Mesodermal cell (in vitro differentiated cells): ENCODE results near the gene MGLL.

Source experiments
- H3K27ac ChIP-seq: 2 replicates; pipeline ENCODE4 v1.7.0; 2013; ENCODE audit warnings: mild to moderate bottlenecking, low read depth, low read length, moderate library complexity; ENCODE audit not compliant: severe bottlenecking
- H3K36me3 ChIP-seq: 2 replicates; pipeline ENCODE4 v1.7.1; 2013; ENCODE audit warnings: mild to moderate bottlenecking, low read length, moderate library complexity; ENCODE audit not compliant: control insufficient read depth, insufficient read depth
- H3K4me1 ChIP-seq: one replicate; pipeline ENCODE4 v1.7.1; 2013; ENCODE audit warnings: mild to moderate bottlenecking, low read length; ENCODE audit not compliant: insufficient read depth, control insufficient read depth, poor library complexity, severe bottlenecking
- H3K4me3 ChIP-seq: 2 replicates; pipeline ENCODE4 v1.7.0; 2013; ENCODE audit warnings: low read length, control low read depth, mild to moderate bottlenecking; ENCODE audit not compliant: insufficient read depth, poor library complexity, severe bottlenecking; ENCODE audit errors: extremely low read depth
- H3K9me3 ChIP-seq: 2 replicates; pipeline ENCODE4 v1.7.1; 2013; ENCODE audit warnings: mild to moderate bottlenecking, low read length, moderate library complexity; ENCODE audit not compliant: control insufficient read depth
- WGBS, 2 experiments: methylation state at CpG; one replicate each; pipeline ENCODE4 v1.1.5; 2013; ENCODE audit warnings: missing lambda C conversion rate in 2 of 2; ENCODE audit not compliant: insufficient coverage in 2 of 2; 5-methylcytosine and 5-hydroxymethylcytosine counted together

Gene MGLL

DNA sequence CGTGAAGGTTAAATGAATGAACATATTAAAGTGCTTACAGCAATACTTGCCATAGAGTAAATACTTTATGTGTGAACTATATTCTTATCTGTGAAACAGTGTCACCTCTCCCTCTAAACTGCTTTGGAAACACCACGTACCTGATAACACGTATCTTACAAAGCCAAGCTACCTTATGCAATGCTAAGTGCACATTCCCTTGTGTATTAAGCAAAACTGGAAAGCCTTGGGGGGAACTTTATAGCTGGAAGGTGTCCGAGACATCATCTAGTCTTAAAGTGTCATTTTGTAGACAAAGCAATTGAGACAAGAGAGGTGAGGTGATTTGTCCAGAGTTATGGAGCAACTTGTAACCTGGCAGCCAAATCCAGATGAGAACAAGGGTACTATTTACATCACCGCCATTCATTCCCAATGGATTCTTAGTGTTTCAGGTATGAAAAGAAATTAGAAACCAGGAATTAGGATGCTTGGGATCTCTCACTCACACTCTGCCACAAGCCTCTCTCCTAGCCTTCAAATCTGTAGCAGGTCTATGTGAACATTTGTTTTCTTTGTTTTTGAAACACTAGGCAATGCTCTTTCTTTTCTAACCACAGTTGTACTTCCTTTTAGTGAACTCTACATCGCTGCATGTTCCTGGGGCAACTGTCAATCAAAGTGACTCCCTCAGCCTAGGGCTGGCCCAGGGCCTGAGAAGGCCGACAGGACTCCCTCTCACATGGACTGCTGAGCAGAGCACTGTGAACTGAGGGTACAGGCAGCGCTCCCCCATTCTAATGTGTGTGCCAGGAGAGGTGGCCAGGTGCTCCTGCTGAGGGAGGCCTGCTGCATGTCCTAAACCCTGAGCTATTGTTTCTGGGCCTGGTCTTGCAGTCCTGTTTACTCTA lies 13.9 kb upstream of the MGLL start:
- H3K27ac ChIP-seq: no peak overlapping the region
- 84 to 89% methylated on average over 4 to 6 of the region's 8 CpGs for WGBS, 2 experiments
- no peaks in the 10 kb centered on the region for H3K9me3 ChIP-seq
- H3K36me3 ChIP-seq: no peaks in the 10 kb centered on the region
- no peak overlapping the region for H3K4me3 ChIP-seq
- H3K4me1 ChIP-seq: no peaks in the 10 kb centered on the region

GRCh38 chr3:127834771-127835170 lies 12.5 kb upstream of the MGLL start:
- Histone ChIP-seq H3K36me3 (no peaks in the 10 kb centered on the region), H3K4me1 (no peaks in the 10 kb centered on the region), H3K4me3 (no peak overlapping the region), H3K27ac (no peak overlapping the region), H3K9me3 (no peaks in the 10 kb centered on the region)
- 83 to 86% methylated on average over 2 of the region's 4 CpGs for WGBS, 2 experiments

- 80 to 100% methylated on average over 1 of the region's 2 CpGs for WGBS, 2 experiments
- no peak overlapping the region for H3K27ac ChIP-seq
Measured at GRCh38 chr3:127833281-127834032, 11.1 kb upstream of the MGLL start.

DNA sequence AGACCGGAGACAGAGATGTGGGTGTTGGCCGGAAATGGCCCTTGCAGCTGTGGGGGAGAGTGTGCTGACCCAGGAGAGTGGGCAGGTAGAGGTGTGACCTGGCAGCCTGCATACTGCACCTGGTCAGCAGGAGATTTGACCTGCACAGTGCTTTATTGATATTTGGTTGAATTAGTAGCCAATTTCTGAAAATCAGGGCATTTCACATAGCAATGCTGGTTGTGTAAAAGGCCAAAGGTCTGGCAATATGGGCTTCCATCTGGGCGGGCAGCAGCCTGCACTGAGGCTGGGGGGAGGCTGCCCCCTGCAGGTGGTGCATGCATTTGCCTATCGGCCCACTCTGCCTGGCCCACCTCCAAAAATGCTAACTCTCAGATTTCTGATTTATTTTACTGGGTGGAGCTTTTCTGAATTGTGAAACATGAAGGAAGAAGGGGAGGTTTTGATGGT lies 9.4 kb upstream of the MGLL start:
- Histone ChIP-seq H3K4me1 (no peaks in the 10 kb centered on the region), H3K27ac (no peak overlapping the region), H3K36me3 (no peaks in the 10 kb centered on the region), H3K9me3 (no peaks in the 10 kb centered on the region), H3K4me3 (no peak overlapping the region)
- WGBS, 2 experiments: 49 to 70% methylated on average over 3 of the region's 4 CpGs

More at GRCh38 chr3:127833281-127834032, 11.1 kb upstream of the MGLL start:
- Histone ChIP-seq H3K36me3 (no peaks in the 10 kb centered on the region), H3K4me3 (no peak overlapping the region), H3K4me1 (no peaks in the 10 kb centered on the region), H3K9me3 (no peaks in the 10 kb centered on the region)

- WGBS, 2 experiments: no CpG with 5 or more reads among the region's 1 CpG
- Histone ChIP-seq H3K9me3 (peaks cover 3% of the 10 kb centered on the region), H3K27ac (no peak overlapping the region), H3K4me1 (no peaks in the 10 kb centered on the region), H3K4me3 (no peak overlapping the region), H3K36me3 (no peaks in the 10 kb centered on the region)
Measured at GRCh38 chr3:127829537-127829936, 7.2 kb upstream of the MGLL start.

DNA sequence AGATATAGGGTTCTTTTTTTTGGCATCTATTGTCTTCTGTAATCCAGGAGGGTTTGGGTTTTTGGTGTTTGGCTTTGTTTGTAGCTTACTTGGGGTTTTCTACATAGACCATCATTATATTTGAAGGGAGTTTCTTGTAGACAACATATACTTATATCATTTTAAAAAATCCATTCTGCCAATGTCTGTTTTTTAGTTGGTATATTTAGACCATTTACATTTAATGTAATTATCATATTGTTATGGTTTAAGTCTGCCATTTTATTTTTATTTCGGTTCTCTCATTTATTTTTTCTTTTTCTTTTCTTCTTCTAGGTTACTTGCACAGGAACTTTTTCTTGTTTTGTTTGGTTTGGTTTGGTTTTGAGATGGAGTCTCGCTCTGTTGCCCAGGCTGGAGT lies 5.5 kb upstream of the MGLL start:
- WGBS, 2 experiments: 80% methylated on average over 1 of the region's 2 CpGs; no CpG with 5 or more reads in 1 of the 2 experiments
- Histone ChIP-seq H3K36me3 (no peaks in the 10 kb centered on the region), H3K27ac (no peak overlapping the region), H3K9me3 (peaks cover 3% of the 10 kb centered on the region), H3K4me1 (no peaks in the 10 kb centered on the region), H3K4me3 (no peak overlapping the region)

DNA sequence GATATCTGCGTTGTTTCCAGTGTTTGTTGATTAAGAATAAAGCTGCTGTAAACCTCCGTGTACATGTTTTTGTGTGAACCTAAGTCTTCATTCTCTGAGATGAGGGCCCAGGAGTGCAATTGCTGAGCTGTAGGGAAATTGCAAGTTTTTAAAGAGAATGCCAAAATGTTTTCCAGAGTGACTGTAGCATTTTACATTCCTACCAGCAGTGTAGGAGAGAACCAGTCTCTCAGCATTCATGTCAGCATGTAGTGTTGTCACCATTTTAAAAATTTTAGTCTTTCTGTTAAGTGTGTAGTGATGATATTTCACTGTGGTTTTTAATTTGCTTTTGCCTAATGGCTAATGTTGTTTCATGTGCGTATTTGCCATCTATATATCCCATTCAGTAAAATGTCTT lies 3.4 kb upstream of the MGLL start:
- WGBS, 2 experiments: 85 to 95% methylated on average over 2 of the region's 3 CpGs
- Histone ChIP-seq H3K36me3 (no peaks in the 10 kb centered on the region), H3K4me3 (no peak overlapping the region), H3K4me1 (peaks cover 6% of the 10 kb centered on the region), H3K27ac (no peak overlapping the region), H3K9me3 (peaks cover 3% of the 10 kb centered on the region)

DNA sequence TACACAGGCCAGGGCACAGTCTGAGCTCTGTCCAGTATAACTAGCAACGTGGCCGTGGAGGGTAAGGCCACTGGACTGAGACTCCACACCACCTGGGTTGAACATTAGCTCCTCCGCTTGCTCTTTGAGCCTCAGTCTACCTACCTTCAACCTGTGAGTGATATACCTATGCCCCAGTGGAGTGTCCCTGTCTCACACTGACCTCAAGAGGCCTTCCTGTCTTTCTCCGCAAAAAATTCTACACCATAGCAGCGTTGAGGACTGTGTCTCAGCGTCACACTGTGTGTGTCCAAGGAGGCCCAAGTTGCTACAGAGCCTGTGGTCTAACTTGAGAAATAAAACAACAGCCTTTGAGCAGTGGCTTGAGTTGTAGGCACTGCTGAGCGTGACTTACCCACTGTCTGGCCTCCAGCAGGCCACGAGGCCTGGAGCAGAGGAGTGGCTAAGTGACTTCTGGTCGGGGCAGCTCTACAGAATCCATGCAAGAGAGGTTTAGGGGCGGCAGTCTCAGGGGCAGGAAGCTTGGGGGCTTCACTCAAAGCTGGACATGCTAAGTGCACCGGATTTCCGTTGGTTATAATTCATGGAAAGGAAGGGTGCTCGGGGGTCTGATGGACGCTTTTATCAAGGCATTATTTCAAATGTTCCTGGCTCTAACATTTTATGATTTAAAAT lies 2.0 kb upstream of the MGLL start:
- H3K9me3 ChIP-seq: peaks cover 3% of the 10 kb centered on the region
- no peak overlapping the region for H3K4me3 ChIP-seq
- WGBS, 2 experiments: 91 to 95% methylated on average over 12 to 13 of the region's 14 CpGs
- H3K27ac ChIP-seq: no peak overlapping the region
- no peaks in the 10 kb centered on the region for H3K36me3 ChIP-seq
- peaks cover 10% of the 10 kb centered on the region for H3K4me1 ChIP-seq

DNA sequence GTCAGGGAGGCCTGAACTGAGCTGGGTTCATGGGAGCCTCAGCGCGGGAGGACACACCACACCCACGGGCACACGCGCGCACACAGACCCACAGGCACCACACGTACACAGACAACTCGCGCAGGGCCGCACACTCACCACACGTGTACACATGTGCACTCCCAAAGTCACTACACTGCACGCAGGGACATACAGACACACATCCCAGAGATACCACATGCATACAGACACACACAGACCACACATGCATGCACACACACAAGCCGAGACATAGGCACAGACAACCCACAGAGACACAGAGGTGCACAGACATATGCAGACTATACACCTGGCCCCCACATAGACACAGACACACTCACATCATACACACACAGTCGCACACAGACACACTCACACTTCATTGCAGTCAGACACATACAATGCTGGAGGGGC lies 1.1 kb upstream of the MGLL start:
- peaks cover 3% of the 10 kb centered on the region for H3K9me3 ChIP-seq
- peak overlapping the region; percentile 5 for H3K4me3 ChIP-seq
- H3K36me3 ChIP-seq: no peaks in the 10 kb centered on the region
- WGBS, 2 experiments: 85 to 86% methylated on average over 14 of the region's 14 CpGs
- H3K27ac ChIP-seq: no peak overlapping the region
- H3K4me1 ChIP-seq: peaks cover 10% of the 10 kb centered on the region

DNA sequence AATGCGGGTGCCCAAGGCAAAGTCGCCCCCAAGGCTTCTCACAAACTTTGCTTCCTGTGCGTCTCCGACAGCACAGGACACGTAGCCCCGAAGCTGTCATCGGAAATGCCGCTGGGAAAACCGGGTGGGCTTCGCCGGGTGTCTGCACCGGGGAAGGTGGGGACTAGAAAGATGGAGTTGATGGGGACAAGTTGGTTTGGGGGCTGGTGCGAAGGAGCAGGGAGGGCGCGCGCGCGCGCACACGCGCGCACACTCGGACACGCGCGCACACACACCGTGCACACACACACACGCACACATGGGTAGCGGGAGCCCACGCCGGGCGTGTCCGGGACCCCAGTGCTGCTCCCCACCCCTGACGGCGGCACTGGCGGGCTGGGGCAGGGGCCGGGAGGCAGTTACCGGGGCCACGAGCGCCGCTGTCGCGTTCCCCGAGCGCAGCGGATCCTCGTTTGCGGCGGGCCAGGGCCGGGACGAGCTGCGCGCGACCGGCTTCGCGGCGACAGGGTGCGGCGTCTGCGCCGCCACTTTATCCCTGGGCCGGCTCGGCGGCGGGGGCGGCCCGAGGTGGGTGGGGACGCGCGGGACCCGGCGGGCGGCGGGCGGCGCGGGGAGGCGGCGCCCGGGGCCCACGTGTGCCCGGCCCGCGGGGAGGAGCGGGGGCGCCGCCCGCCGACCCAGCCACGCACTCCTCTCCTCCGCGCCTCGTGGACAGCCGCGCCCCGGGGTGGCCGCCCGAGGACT lies 539 bp upstream of the MGLL start:
- Histone ChIP-seq H3K36me3 (no peaks in the 10 kb centered on the region), H3K4me1 (peaks cover 10% of the 10 kb centered on the region), H3K27ac (no peak overlapping the region), H3K9me3 (peaks cover 3% of the 10 kb centered on the region), H3K4me3 (peak overlapping the region; percentile 55)
- 1 to 6% methylated on average over 56 to 93 of the region's 99 CpGs for WGBS, 2 experiments
